PC-9 (cell line): Measurements from ENCODE around the gene PRR22.

ENCODE experiments used
- CTCF ChIP-seq: fragments of 200-600 bp; sonication (generic); conservative IDR thresholded peaks from 2 replicates; pipeline ENCODE4 v1.6.1; 2017; ENCODE audit warnings: mixed run types, antibody characterized with exemption, mild to moderate bottlenecking, moderate library complexity
- EZH2 ChIP-seq: fragments of 200-600 bp; sonication (generic); IDR thresholded peaks from 2 replicates; pipeline ENCODE4 v1.8.0; 2017; ENCODE audit warnings: antibody characterized with exemption, low read depth

- no peak for TF ChIP-seq CTCF
- TF ChIP-seq EZH2 = no peak
Observed at GRCh38 chr19:5832527-5833216, 48.1 kb upstream of the PRR22 start.
